GM12878 (cell line): ENCODE measurements around the gene TCEA2. TPM values are rescaled to one million over a fixed set of nuclear protein-coding genes. Genes with fewer than 3 reads are reported as not detected.
A peak's percentile ranks its signal among the peaks of the same experiment; 100 is the strongest.

ENCODE experiments used
- ATAC-seq: fragments of 200-7000 bp; cut with Tn5 transposase; 3 replicates; pipeline ENCODE4 v1.9.1; 2020; ENCODE audit warnings: mild to moderate bottlenecking, moderate library complexity
- BruUV-seq: library from RNA; stranded (reverse); fragments of 400-500 nt; replicated peaks from 2 replicates; lab custom pipeline; 2021; lab: Mats Ljungman, UMichigan
- CTCF ChIA-PET: fragments of 300-600 bp; sonication (Branson Sonifier 250); formaldehyde crosslinking; extraction: SDS; loops from one replicate; lab custom pipeline; 2021; ENCODE audit warnings: inconsistent platforms; lab: Yijun Ruan, JAX
- POLR2A ChIA-PET: fragments of 350-600 bp; formaldehyde crosslinking; extraction: SDS; loops from one replicate; lab custom pipeline; 2021; ENCODE audit warnings: inconsistent platforms; lab: Charles Lee
- RAD21 ChIA-PET: fragments of 300-600 bp; sonication (Branson Sonifier 250); formaldehyde crosslinking; loops from one replicate; lab custom pipeline; 2023; ENCODE audit warnings: antibody characterized with exemption; ENCODE audit not compliant: unreplicated experiment; lab: Charles Lee
- SMC1A ChIA-PET: fragments of 300-600 bp; sonication (Branson Sonifier 250); formaldehyde crosslinking; loops from one replicate; lab custom pipeline; 2023; ENCODE audit not compliant: unreplicated experiment, uncharacterized antibody; lab: Charles Lee
- DNase-seq: peaks from one replicate; pipeline ENCODE4 v3.0.0-alpha.2; 2011; ENCODE audit warnings: low read depth, low spot score
- FAIRE-seq: peaks from 3 replicates; lab custom pipeline; 2011; peaks lifted over from hg19 to GRCh38; lab: Jason Lieb, UNC
- H2AFZ ChIP-seq: 2 replicates; pipeline ENCODE4 v1.6.0; 2011; ENCODE audit warnings: low read depth, low read length, control low read depth; ENCODE audit not compliant: control insufficient read depth
- H3K27ac ChIP-seq: 2 replicates; pipeline ENCODE4 v1.5.1; 2011; ENCODE audit warnings: control low read depth; ENCODE audit not compliant: control insufficient read depth, insufficient read depth
- H3K27me3 ChIP-seq, 2 experiments: replicated peaks in 1 of 2; 2 replicates each; pipeline versions ENCODE4 v1.6.0 to v1.6.1; 2011; ENCODE audit warnings: low read length in 1 of 2; ENCODE audit not compliant: control insufficient read depth in 2 of 2, insufficient read depth in 2 of 2
- H3K36me3 ChIP-seq, 2 experiments: 2 replicates each; pipeline ENCODE4 v1.5.1; 2011; ENCODE audit warnings: low read length in 1 of 2; ENCODE audit not compliant: control insufficient read depth in 2 of 2, insufficient read depth in 2 of 2
- H3K4me1 ChIP-seq: 2 replicates; pipeline ENCODE4 v1.6.1; 2011; ENCODE audit warnings: mild to moderate bottlenecking, low read length, moderate library complexity, mixed read lengths; ENCODE audit not compliant: control insufficient read depth, insufficient read depth
- H3K4me2 ChIP-seq: 2 replicates; pipeline ENCODE4 v1.6.0; 2011; ENCODE audit warnings: control low read depth; ENCODE audit not compliant: control insufficient read depth, insufficient read depth
- H3K4me3 ChIP-seq: fragments of 200-600 bp; sonication (generic); 2 replicates; pipeline ENCODE4 v1.5.1; 2016
- H3K79me2 ChIP-seq: 2 replicates; pipeline ENCODE4 v1.6.0; 2011; ENCODE audit warnings: low read length; ENCODE audit not compliant: control insufficient read depth, insufficient read depth
- H3K9ac ChIP-seq: 2 replicates; pipeline ENCODE4 v1.8.0; 2011; ENCODE audit warnings: low read length, control low read depth, mixed read lengths; ENCODE audit not compliant: control insufficient read depth, insufficient read depth
- H3K9me3 ChIP-seq: replicated peaks from 3 replicates; pipeline ENCODE4 v1.5.1; 2011; ENCODE audit warnings: mild to moderate bottlenecking, low read length; ENCODE audit not compliant: control insufficient read depth, insufficient read depth
- H4K20me1 ChIP-seq: 2 replicates; pipeline ENCODE4 v1.6.0; 2011; ENCODE audit not compliant: control insufficient read depth, insufficient read depth
- ESRRA ChIP-seq: IDR thresholded peaks from 2 replicates; pipeline ENCODE4 v1.6.1; 2012; ENCODE audit warnings: mild to moderate bottlenecking, low read length, improper control_type of control experiment
- ETV6 ChIP-seq, 2 experiments: fragments of 450-650 bp in 1 of 2; IDR thresholded peaks in 1 of 2; conservative IDR thresholded peaks in 1 of 2; 2 replicates each; pipeline ENCODE4 v1.6.1; 2014; ENCODE audit warnings: antibody characterized with exemption in 1 of 2, borderline replicate concordance in 1 of 2, low read depth in 1 of 2, mild to moderate bottlenecking in 1 of 2, moderate library complexity in 1 of 2
- NR2F1 ChIP-seq: fragments of 450-650 bp; conservative IDR thresholded peaks from 2 replicates; pipeline ENCODE4 v1.6.1; 2017; ENCODE audit warnings: mild to moderate bottlenecking
- POLR2AphosphoS5 ChIP-seq: IDR thresholded peaks from 2 replicates; pipeline ENCODE4 v1.6.1; 2011; ENCODE audit warnings: mild to moderate bottlenecking, low read length, inconsistent platforms
- WGBS: methylation state at CpG from one replicate; pipeline ENCODE4 v1.1.6; 2016; ENCODE audit warnings: low lambda C conversion rate; ENCODE audit not compliant: insufficient replicate concordance, insufficient coverage; ENCODE audit errors: missing lambda C conversion rate; 5-methylcytosine and 5-hydroxymethylcytosine counted together
- in situ Hi-C: fragments of 300-500 bp; cut with MboI; formaldehyde crosslinking; loops from 9 replicates; pipeline ENCODE4 v1.14.3; 2018; ENCODE audit warnings: mixed read lengths
- intact Hi-C: fragments of 100-400 bp; cut with micrococcal nuclease; formaldehyde crosslinking; loops from one replicate; pipeline ENCODE4 v1.14.2; 2022; ENCODE audit not compliant: unreplicated experiment
- polyA plus RNA-seq, 11 experiments: library from polyadenylated mRNA; depleted of rRNA in 4 of 11; unstranded in 6 of 11; stranded (reverse) in 5 of 11; fragments of >200 nt; fragmentation: Nextera tagmentation in 4 of 11; fragmentation: Illumina TruSeq in 1 of 11; extraction: Ambion mirVana in 4 of 11; extraction: Trizol in 1 of 11; gene quantifications; 1 replicate in 1 of 11; 2 replicates in 10 of 11; pipeline versions ENCODE4 v1.2.1 to v1.2.3, GENCODE V29; 2011 to 2016; ENCODE audit warnings: inconsistent platforms in 2 of 11, missing spikeins in 2 of 11, low read depth in 1 of 11
- total RNA-seq, 4 experiments: library from RNA; depleted of rRNA in 3 of 4; stranded (reverse); fragments of >200 nt in 3 of 4; fragmentation: Illumina TruSeq in 1 of 4; extraction: Trizol in 1 of 4; gene quantifications; 2 replicates each; pipeline versions ENCODE4 v1.2.1 to v1.2.3, GENCODE V29; 2013 to 2021
- TF ChIP-seq, protein P1 (sequence below): fragments of 450-650 bp; IDR thresholded peaks from 2 replicates; pipeline ENCODE4 v1.6.1; 2017; ENCODE audit warnings: low read depth, mild to moderate bottlenecking, moderate library complexity

The TCEA2 gene
- total and polyA plus RNA-seq, 10 of the 15 experiments (the other 5 are each of a cell fraction or from before 2014, with no cell fraction given), result 3.4 to 42.5 (median 13.3) TPM

DNA sequence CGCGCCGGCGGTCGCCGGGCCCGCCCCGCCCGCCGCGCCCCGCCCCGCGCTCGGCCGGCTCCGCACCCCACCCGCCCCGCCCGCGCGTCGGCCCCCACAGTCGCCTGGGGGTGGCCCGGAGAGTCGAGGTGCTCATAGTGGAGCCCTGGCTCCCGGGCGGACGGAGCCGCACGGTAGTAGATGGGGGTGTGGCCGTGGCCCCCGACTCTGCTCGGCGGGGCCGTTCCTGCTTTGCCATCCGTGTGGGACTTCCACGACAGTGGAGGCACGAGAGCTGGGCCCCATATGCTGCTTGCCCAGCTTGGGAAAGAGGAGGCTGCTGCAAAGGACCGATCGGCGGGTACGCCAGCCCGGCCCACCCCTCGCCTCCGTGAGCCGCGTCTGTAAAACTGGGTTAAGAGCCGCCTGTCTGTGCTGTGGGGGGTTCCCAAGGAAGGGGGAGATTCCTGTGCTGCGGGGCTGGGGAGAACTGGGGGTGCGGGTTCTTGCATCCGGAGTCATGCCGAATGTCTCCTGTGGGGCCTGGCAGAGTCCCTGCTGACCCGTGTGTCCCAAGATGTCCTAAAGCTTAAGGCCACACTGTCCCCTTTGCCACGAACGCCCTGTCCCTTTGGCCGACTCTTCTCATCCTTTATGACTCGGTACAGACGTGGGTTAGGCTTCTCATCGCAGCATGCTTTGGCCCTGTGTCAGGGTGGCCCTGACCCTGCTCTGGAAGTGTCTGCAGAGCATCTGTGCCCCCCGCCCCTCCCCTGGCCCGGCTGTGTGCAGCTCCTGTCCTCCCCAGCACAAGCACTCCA is 17.2 kb downstream of the TCEA2 start, which contains the start of gene OPRL1 (continued):
- no peak for TF ChIP-seq ESRRA
- TF ChIP-seq POLR2AphosphoS5, result 0 out of 2 replicates have a peak, but pooled peaks have one; percentile 41
- TF ChIP-seq, protein P1, sequence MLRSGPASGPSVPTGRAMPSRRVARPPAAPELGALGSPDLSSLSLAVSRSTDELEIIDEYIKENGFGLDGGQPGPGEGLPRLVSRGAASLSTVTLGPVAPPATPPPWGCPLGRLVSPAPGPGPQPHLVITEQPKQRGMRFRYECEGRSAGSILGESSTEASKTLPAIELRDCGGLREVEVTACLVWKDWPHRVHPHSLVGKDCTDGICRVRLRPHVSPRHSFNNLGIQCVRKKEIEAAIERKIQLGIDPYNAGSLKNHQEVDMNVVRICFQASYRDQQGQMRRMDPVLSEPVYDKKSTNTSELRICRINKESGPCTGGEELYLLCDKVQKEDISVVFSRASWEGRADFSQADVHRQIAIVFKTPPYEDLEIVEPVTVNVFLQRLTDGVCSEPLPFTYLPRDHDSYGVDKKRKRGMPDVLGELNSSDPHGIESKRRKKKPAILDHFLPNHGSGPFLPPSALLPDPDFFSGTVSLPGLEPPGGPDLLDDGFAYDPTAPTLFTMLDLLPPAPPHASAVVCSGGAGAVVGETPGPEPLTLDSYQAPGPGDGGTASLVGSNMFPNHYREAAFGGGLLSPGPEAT, result peak; percentile 45; the same call in 1 of the 2 replicates

DNA sequence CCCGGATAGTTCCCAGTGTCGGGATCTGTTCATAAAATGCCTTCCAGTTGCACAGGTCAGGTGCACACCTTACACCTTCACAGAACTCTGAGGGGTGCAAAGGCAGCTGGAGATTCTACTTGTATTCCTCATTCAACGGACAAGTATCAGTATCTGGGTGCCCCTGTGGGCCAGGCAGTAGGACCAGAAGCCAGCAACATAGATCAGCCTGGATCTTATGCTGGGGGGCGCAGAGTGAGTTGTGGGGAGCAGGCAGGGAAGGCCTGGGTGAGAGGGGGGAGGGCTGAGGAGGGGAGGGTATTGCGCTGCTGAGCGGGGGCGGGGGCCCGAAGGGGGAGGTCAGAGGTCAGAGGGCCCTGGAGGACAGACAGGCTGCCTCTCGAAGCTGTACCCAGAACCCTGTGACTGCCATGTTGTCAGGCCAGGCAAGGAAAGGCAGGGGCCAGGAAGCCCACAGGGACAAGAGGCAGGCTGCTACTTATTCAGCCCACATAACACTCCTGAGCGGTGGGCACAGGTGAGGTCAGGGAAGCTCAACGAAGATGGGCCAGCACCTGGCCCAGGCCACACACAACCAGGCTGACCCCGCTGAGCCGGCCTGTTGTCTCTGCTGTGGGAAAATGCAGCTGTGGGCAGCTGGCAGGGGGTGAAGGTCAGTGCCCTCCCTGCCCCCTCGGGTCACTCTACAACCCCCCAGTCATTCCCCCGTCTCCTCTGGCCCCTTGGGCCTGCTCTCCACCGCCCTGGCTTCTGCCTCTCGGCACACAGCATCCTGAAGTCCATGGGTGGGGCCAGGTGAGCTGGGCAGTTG is 18.0 kb downstream of the TCEA2 start:
- no peak for DNase-seq
- CTCF ChIA-PET, result interaction anchor here (1.5 to 1.6 kb wide), 2 partner anchors 39 to 205 kb away, joined by 6 to 11 read pairs; no protein-coding TSS in a partner anchor
- intact Hi-C loops (no loop called here), in situ Hi-C loops (no loop called here)
- Histone ChIP-seq H3K4me3 (no peak overlapping the region), H3K27me3 (peaks cover 2 to 7% of the 10 kb centered on the region in 2 experiments; a peak in 2 of 4 replicates), H4K20me1 (no peaks in the 10 kb centered on the region), H3K9ac (no peak overlapping the region), H3K4me2 (peak overlapping the region; percentile 52; the same call in 1 of the 2 replicates), H3K36me3 (no peaks in the 10 kb centered on the region), H3K4me1 (peaks cover 25% of the 10 kb centered on the region), H2AFZ (no peak overlapping the region), H3K27ac (no peak overlapping the region), H3K79me2 (peaks cover 28% of the 10 kb centered on the region), H3K9me3 (no peaks in the 10 kb centered on the region)
- no peak for ATAC-seq
- FAIRE-seq, result no peak
- TF ChIP-seq ETV6 (conservative IDR thresholded peaks at IDR 0.05 in 1 of 2, IDR thresholded peaks at IDR 0.05 in 1 of 2; ENCODE audit: borderline replicate concordance in 1 of 2, low read depth in 1 of 2) (no peak), NR2F1 (peak; percentile 32; the same call in 1 of the 2 replicates)
- RAD21 ChIA-PET, result interaction anchor here (2.3 to 6.7 kb wide), 2 partner anchors 34 to 39 kb away, joined by 6 to 67 read pairs; no protein-coding TSS in a partner anchor
- BruUV-seq, result no TSS peak
- SMC1A ChIA-PET, result interaction anchor here (0.6 to 2.3 kb wide), 3 partner anchors 20 to 39 kb away, joined by 3 to 11 read pairs (median 5); no protein-coding TSS in a partner anchor
- POLR2A ChIA-PET, result interaction anchor here (1.6 to 3.5 kb wide), 2 partner anchors 43 to 101 kb away, joined by 4 to 14 read pairs; partner anchors contain the start of genes PRPF6 and SAMD10
- WGBS, result 98% methylated on average over 13 of the region's 17 CpGs
